Measurements from ENCODE around the gene SPRING1. TPM values are rescaled to one million over a fixed set of nuclear protein-coding genes. Genes with fewer than 3 reads are reported as not detected.

SPRING1 gene
- total RNA-seq, 1 experiment from 2014 or later, result 33.6 TPM

- DNase-seq (ENCODE audit: low read depth), result no peak
These were observed 28.1 kb downstream of the SPRING1 start for GRCh38 chr12:116709768-116710167.

- peak; percentile 58 for DNase-seq (ENCODE audit: low read depth)
These were observed 28.8 kb downstream of the SPRING1 start for GRCh38 chr12:116708826-116709756.

GRCh38 chr12:116707751-116708150 lies 30.1 kb downstream of the SPRING1 start:
- no peak for DNase-seq (ENCODE audit: low read depth)

- DNase-seq (ENCODE audit: low read depth), result peak; percentile 52
These were observed 34.6 kb downstream of the SPRING1 start for GRCh38 chr12:116703214-116703795.

- DNase-seq (ENCODE audit: low read depth), result no peak
These were observed 36.4 kb downstream of the SPRING1 start for GRCh38 chr12:116701432-116701831.

GRCh38 chr12:116700066-116700465 lies 37.8 kb downstream of the SPRING1 start:
- DNase-seq (ENCODE audit: low read depth), result no peak

- no peak for DNase-seq (ENCODE audit: low read depth)
These were observed 39.3 kb downstream of the SPRING1 start for GRCh38 chr12:116698554-116699075.

GRCh38 chr12:116698116-116698515 lies 39.8 kb downstream of the SPRING1 start:
- DNase-seq (ENCODE audit: low read depth), result no peak

GRCh38 chr12:116697716-116698115 lies 40.2 kb downstream of the SPRING1 start:
- DNase-seq (ENCODE audit: low read depth), result no peak

GRCh38 chr12:116697305-116697704 lies 40.6 kb downstream of the SPRING1 start:
- DNase-seq (ENCODE audit: low read depth), result peak; percentile 14

- DNase-seq (ENCODE audit: low read depth), result no peak
These were observed 42.5 kb downstream of the SPRING1 start for GRCh38 chr12:116695464-116695725.

GRCh38 chr12:116694653-116695463 lies 43.0 kb downstream of the SPRING1 start:
- no peak for DNase-seq (ENCODE audit: low read depth)

GRCh38 chr12:116693286-116694227 lies 44.3 kb downstream of the SPRING1 start:
- no peak for DNase-seq (ENCODE audit: low read depth)

GRCh38 chr12:116692605-116693004 lies 45.3 kb downstream of the SPRING1 start:
- no peak for DNase-seq (ENCODE audit: low read depth)

GRCh38 chr12:116691636-116692035 lies 46.2 kb downstream of the SPRING1 start:
- DNase-seq (ENCODE audit: low read depth), result no peak

GRCh38 chr12:116691205-116691604 lies 46.7 kb downstream of the SPRING1 start:
- DNase-seq (ENCODE audit: low read depth), result no peak

- no peak for DNase-seq (ENCODE audit: low read depth)
These were observed 47.7 kb downstream of the SPRING1 start for GRCh38 chr12:116689979-116690744.

GRCh38 chr12:116689521-116689920 lies 48.3 kb downstream of the SPRING1 start:
- DNase-seq (ENCODE audit: low read depth), result no peak

Data from LHCN-M2 (cell line).